Neural progenitor cell (in vitro differentiated cells): ENCODE measurements around the gene PRG3.

ENCODE experiments used
- CTCF ChIP-seq: fragments of 200-600 bp; sonication (generic); IDR thresholded peaks from 2 replicates; pipeline ENCODE4 v1.5.1; 2017; ENCODE audit warnings: antibody characterized with exemption, mild to moderate bottlenecking
- EZH2 ChIP-seq: fragments of 200-600 bp; sonication (generic); IDR thresholded peaks from 2 replicates; pipeline ENCODE4 v1.6.1; 2017; ENCODE audit warnings: antibody characterized with exemption, mild to moderate bottlenecking, moderate library complexity
- EZH2phosphoT487 ChIP-seq: fragments of 200-600 bp; sonication (generic); IDR thresholded peaks from 2 replicates; pipeline ENCODE4 v1.6.1; 2017; ENCODE audit warnings: antibody characterized with exemption

DNA sequence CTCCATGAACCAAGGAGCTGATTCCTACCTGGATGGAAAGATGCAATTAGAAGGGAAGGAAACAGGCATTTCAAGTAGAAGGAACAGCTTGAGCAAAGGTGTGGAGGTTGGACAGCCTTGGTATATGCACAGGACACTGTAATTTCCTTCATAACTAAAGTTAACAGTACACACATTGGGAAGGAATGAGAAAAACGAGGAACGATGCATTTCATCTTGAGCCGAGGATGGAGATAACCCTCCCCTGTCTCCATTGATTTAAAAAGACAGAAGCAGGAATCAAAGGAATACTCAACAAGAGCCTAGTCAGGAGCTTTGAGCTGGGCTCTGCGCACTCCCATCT, 11.8 kb upstream of the PRG3 start:
- TF ChIP-seq CTCF (no peak), EZH2phosphoT487 (no peak), EZH2 (no peak)
